Activated naive CD8-positive, alpha-beta T cell (primary cell): ENCODE measurements around the gene RPUSD4.

ENCODE experiments used
- H3K27ac Mint-ChIP-seq: one replicate; pipeline ENCODE4 v1.8.0; 2021; ENCODE audit warnings: mixed read lengths
- H3K27me3 Mint-ChIP-seq: one replicate; pipeline ENCODE4 v1.8.0; 2021; ENCODE audit warnings: mixed read lengths
- H3K36me3 Mint-ChIP-seq: one replicate; pipeline ENCODE4 v1.8.0; 2021; ENCODE audit warnings: mixed read lengths
- H3K4me1 Mint-ChIP-seq: one replicate; pipeline ENCODE4 v1.8.0; 2021; ENCODE audit warnings: low read depth, mixed read lengths
- H3K4me3 Mint-ChIP-seq: one replicate; pipeline ENCODE4 v1.8.0; 2021; ENCODE audit warnings: mild to moderate bottlenecking, mixed read lengths
- H3K9me3 Mint-ChIP-seq: one replicate; pipeline ENCODE4 v1.8.0; 2021; ENCODE audit warnings: low read depth, mixed read lengths

Gene RPUSD4

DNA sequence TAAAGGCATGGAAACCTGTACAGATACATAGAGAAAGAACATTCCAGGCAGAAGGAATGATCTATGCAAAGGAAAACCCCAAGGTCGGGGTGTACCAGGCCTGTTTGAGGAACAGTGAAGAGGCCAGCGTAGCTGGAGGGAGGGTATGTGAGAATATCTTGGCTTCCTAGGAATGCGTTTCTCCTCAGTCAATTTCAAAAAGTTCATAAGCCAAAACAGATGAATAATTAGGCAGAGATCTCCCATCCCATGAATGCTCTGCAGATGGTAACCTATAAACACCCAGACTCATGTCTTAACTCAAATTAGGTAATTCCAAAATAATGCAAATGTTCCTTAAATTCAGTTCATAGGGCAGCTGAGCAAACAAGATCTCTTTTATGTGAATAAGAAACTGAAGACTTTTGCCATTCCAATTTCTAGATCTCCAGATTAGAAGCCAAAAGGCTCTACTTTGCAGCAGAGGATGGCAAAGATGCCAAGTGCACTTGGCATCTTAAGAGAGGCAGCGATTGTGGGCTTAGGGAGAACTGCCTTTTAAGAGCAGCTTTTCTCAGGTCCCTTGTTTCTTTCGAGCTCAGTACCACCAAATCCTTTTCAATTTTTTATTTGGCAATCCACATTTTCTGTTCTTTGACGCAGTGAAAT lies 13.3 kb upstream of the RPUSD4 start:
- no peak overlapping the region for H3K4me3 Mint-ChIP-seq
- peaks cover 1% of the 10 kb centered on the region for H3K4me1 Mint-ChIP-seq
- no peaks in the 10 kb centered on the region for H3K27me3 Mint-ChIP-seq
- H3K9me3 Mint-ChIP-seq, result no peaks in the 10 kb centered on the region
- no peak overlapping the region for H3K27ac Mint-ChIP-seq
- no peaks in the 10 kb centered on the region for H3K36me3 Mint-ChIP-seq

DNA sequence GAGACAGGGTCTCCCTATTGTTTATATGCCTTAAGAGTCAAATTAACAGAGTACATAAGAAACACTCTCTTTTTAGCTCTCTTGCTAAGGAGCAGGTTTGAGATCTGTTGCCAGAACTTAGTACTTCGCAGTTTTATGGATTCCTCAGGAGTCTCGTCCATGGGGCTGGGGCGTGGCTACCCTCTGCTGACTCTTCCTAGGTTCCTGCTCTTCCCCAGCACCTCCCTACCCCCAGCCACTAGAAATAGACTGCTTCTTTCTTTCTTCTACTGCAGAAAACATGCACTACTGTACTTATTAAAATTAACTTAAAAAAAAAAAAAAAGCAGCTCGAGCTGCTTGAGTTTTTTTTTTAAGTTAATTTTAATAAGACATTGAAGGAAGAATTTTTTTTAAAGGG lies 8.1 kb upstream of the RPUSD4 start:
- Mint-ChIP-seq H3K27ac (no peak overlapping the region), H3K4me3 (no peak overlapping the region), H3K9me3 (no peaks in the 10 kb centered on the region), H3K27me3 (no peaks in the 10 kb centered on the region), H3K36me3 (no peaks in the 10 kb centered on the region), H3K4me1 (peaks cover 25% of the 10 kb centered on the region)

DNA sequence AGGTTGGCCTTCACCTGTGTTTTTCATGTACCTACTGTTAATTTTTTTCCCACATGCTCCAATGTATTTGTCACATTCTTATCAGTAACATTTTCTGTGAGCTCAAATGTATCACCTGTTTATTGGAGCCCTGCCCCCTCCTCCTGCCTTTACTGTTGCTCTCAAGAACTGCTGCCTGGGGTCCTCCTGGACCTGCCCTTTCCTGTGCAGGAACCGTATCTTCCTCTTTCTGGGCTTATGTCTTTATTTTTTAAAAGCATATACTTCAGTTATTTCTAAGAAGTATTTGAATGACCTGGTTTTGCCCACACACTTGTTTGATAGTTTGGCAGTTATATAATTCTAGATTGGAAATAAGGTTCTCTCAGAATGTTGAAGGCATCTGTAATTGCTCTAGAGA lies 6.0 kb upstream of the RPUSD4 start:
- H3K9me3 Mint-ChIP-seq, result no peaks in the 10 kb centered on the region
- H3K27me3 Mint-ChIP-seq, result no peaks in the 10 kb centered on the region
- H3K4me1 Mint-ChIP-seq, result peaks cover 36% of the 10 kb centered on the region
- H3K36me3 Mint-ChIP-seq, result no peaks in the 10 kb centered on the region
- no peak overlapping the region for H3K4me3 Mint-ChIP-seq
- no peak overlapping the region for H3K27ac Mint-ChIP-seq

DNA sequence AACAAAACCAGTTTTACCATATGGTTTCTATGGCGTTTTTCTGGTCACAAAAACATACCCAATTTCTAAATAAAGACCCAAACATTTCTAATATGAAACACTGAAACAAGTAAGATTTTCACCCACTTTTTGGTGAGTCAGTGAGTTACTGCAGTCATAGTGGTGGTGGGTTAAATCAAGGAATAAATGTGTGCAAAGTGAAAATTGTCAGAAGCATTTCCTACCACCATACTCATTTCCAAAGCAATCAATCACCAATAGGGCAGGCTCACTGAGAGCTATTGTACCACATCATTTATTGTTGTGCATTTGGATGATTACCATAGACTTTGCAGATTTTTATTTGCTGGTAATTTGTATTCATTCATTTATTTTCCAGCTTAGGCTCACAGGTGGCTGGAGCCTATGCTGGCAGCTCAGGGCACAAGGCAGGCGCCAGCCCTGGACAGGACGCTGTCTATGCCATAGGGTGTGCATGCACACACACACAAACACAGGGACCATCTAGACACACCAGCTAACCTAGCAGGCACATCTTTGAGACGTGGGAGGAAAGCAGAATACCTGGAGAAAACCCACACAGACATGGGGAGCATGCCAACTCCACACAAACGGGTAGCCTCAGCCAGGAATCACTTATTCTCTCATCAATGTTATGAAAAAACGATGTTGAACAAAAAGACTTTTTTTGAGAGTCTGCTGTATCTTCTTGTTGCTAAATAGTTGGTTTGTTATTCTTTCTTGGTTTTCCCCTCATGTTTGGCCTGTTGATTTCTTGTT lies 5.3 kb upstream of the RPUSD4 start:
- H3K4me1 Mint-ChIP-seq, result peaks cover 42% of the 10 kb centered on the region
- H3K9me3 Mint-ChIP-seq, result no peaks in the 10 kb centered on the region
- no peak overlapping the region for H3K27ac Mint-ChIP-seq
- no peak overlapping the region for H3K4me3 Mint-ChIP-seq
- no peaks in the 10 kb centered on the region for H3K27me3 Mint-ChIP-seq
- no peaks in the 10 kb centered on the region for H3K36me3 Mint-ChIP-seq

- peaks cover 58% of the 10 kb centered on the region for H3K4me1 Mint-ChIP-seq
- no peaks in the 10 kb centered on the region for H3K9me3 Mint-ChIP-seq
- no peaks in the 10 kb centered on the region for H3K27me3 Mint-ChIP-seq
- no peak overlapping the region for H3K4me3 Mint-ChIP-seq
- H3K27ac Mint-ChIP-seq, result no peak overlapping the region
- peaks cover 6% of the 10 kb centered on the region for H3K36me3 Mint-ChIP-seq
Measured at GRCh38 chr11:126214841-126215240, 3.4 kb upstream of the RPUSD4 start.

- Mint-ChIP-seq H3K27ac (no peak overlapping the region), H3K4me1 (peaks cover 60% of the 10 kb centered on the region), H3K9me3 (no peaks in the 10 kb centered on the region), H3K4me3 (no peak overlapping the region), H3K27me3 (no peaks in the 10 kb centered on the region), H3K36me3 (peaks cover 6% of the 10 kb centered on the region)
Measured at GRCh38 chr11:126214441-126214840, 3.0 kb upstream of the RPUSD4 start.

- Mint-ChIP-seq H3K27ac (peak overlapping the region; percentile 98), H3K4me3 (peak overlapping the region; percentile 99), H3K9me3 (no peaks in the 10 kb centered on the region), H3K4me1 (peaks cover 47% of the 10 kb centered on the region), H3K36me3 (peaks cover 8% of the 10 kb centered on the region), H3K27me3 (no peaks in the 10 kb centered on the region)
Measured at GRCh38 chr11:126212089-126212660, 725 bp upstream of the RPUSD4 start.

DNA sequence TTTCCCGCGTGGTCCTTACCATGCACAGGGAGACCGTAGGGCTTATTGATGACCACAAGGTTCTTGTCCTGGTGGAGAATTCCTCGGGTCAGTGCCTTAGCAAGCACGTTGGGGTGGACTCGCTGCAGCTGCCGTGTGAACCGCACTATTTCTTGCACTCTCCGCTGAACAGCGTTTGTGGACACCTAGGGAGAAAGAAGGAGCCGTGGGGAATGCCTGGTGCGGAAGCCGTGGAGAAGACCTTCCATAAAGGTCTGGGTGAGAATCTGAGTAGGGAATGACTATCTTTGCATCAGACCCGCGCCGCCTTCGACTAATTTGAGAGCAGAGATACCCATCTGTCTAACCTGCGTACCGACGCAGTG lies 597 bp downstream of the RPUSD4 start:
- no peaks in the 10 kb centered on the region for H3K9me3 Mint-ChIP-seq
- peak overlapping the region; percentile 99 for H3K4me3 Mint-ChIP-seq
- peaks cover 11% of the 10 kb centered on the region for H3K36me3 Mint-ChIP-seq
- H3K27me3 Mint-ChIP-seq, result no peaks in the 10 kb centered on the region
- H3K4me1 Mint-ChIP-seq, result peaks cover 39% of the 10 kb centered on the region
- H3K27ac Mint-ChIP-seq, result peak overlapping the region; percentile 98

GRCh38 chr11:126207896-126208295 lies 3.6 kb downstream of the RPUSD4 start:
- H3K27ac Mint-ChIP-seq, result no peak overlapping the region

GRCh38 chr11:126205359-126205758 lies 6.1 kb downstream of the RPUSD4 start:
- Mint-ChIP-seq H3K27me3 (no peaks in the 10 kb centered on the region), H3K9me3 (no peaks in the 10 kb centered on the region), H3K4me1 (peaks cover 7% of the 10 kb centered on the region), H3K27ac (no peak overlapping the region), H3K4me3 (no peak overlapping the region), H3K36me3 (peaks cover 19% of the 10 kb centered on the region)

More at GRCh38 chr11:126207896-126208295, 3.6 kb downstream of the RPUSD4 start:
- H3K36me3 Mint-ChIP-seq, result peaks cover 11% of the 10 kb centered on the region
- no peaks in the 10 kb centered on the region for H3K27me3 Mint-ChIP-seq
- H3K4me3 Mint-ChIP-seq, result no peak overlapping the region
- H3K9me3 Mint-ChIP-seq, result no peaks in the 10 kb centered on the region
- H3K4me1 Mint-ChIP-seq, result peaks cover 28% of the 10 kb centered on the region

DNA sequence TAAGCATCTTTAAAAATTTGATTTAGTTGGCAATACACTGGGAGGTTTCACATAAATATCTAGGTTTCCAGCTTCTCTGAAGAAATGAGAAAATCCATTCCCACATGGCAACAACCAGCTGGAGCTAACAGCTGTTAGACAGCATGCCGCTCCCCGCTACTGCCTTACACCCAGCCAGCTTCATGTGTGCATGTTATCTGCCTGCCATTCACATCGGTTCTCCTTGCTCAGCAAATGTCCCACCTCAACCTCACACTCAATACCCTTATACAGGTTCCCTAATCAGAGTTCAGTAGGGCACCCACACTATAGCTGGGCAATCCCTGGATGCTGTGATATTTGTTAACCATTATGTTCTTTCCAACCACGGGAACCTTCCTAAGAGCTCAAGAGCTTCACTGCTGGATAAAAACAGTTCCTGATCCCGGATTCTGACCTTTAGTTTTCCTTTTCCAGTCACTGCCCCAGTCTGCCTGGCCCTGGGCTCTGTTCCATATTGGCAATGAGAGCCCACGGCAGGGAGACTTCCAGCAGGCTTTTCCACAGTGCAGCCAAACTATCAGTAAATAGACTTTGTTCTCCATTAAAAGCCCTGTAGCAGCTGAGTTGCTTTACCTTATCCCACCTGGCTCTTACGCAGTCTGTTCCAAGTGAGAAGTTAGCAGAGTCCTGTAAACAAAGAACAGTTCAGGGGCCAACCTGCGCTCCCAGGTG lies 8.6 kb downstream of the RPUSD4 start:
- Mint-ChIP-seq H3K9me3 (no peaks in the 10 kb centered on the region), H3K4me3 (no peak overlapping the region), H3K4me1 (no peaks in the 10 kb centered on the region), H3K36me3 (peaks cover 21% of the 10 kb centered on the region), H3K27ac (no peak overlapping the region), H3K27me3 (no peaks in the 10 kb centered on the region)

- Mint-ChIP-seq H3K4me3 (no peak overlapping the region), H3K36me3 (peaks cover 36% of the 10 kb centered on the region), H3K9me3 (no peaks in the 10 kb centered on the region), H3K27ac (no peak overlapping the region), H3K27me3 (no peaks in the 10 kb centered on the region), H3K4me1 (no peaks in the 10 kb centered on the region)
Measured at GRCh38 chr11:126198648-126199047, 12.8 kb downstream of the RPUSD4 start.

- Mint-ChIP-seq H3K27me3 (no peaks in the 10 kb centered on the region), H3K9me3 (no peaks in the 10 kb centered on the region), H3K27ac (no peak overlapping the region), H3K4me3 (no peak overlapping the region), H3K4me1 (no peaks in the 10 kb centered on the region), H3K36me3 (peaks cover 33% of the 10 kb centered on the region)
Measured at GRCh38 chr11:126197277-126197939, 14.0 kb downstream of the RPUSD4 start.

DNA sequence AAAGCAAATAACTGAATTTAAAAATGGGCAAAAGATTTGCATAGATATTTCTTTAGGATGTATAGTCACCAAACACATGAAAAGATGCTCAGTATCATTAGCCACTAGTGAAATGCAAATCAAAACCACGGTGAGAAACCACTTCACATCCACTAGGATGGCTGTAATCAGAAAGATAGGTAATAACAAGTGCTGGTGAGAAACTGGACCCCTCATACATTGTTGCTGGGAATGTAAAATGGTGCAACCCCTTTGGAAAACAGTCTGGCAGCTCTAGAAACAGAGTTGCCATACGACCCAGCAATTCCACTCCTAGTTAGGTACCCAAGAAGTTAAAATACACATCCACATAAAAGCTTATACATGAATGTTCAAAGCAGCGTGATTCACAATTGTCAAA lies 16.3 kb downstream of the RPUSD4 start:
- Mint-ChIP-seq H3K4me3 (no peak overlapping the region), H3K27me3 (no peaks in the 10 kb centered on the region), H3K36me3 (peaks cover 29% of the 10 kb centered on the region), H3K27ac (no peak overlapping the region), H3K9me3 (no peaks in the 10 kb centered on the region), H3K4me1 (no peaks in the 10 kb centered on the region)
